Measurements from ENCODE around the gene LYL1. TPM values are rescaled to one million over a fixed set of nuclear protein-coding genes. Genes with fewer than 3 reads are reported as not detected.

Gene LYL1
- total and polyA plus RNA-seq, 2 of the 13 experiments (the other 11 are each of a cell fraction or from before 2014, with no cell fraction given): 0.75 to 0.92 TPM

- BruUV-seq (replicated peaks): no TSS peak
- FAIRE-seq (no peak), DNase-seq (ENCODE audit: low spot score) (no peak), ATAC-seq (no peak)
- H3K4me3 ChIP-seq (replicated peaks in 1 of 3; ENCODE audit: insufficient read depth in 1 of 3, low read depth in 2 of 3, low read length in 3 of 3): no peak overlapping the region; a peak in 1 of 6 replicates
- in situ Hi-C loops (cut with HindIII; ENCODE audit: extremely low pct_ligation_motif_present, low pct_unique_long_range_greater_than_20kb) (no loop called here), intact Hi-C loops (cut with micrococcal nuclease; ENCODE audit: unreplicated experiment) (no loop called here)
- H3K9me3 ChIP-seq (ENCODE audit: low read length): no peaks in the 10 kb centered on the region
- no peak overlapping the region for H3K9ac ChIP-seq (ENCODE audit: insufficient read depth, low read depth, low read length)
- H3K27ac ChIP-seq (ENCODE audit: extremely low read length, insufficient read depth, low read length): no peak overlapping the region
- H2AFZ ChIP-seq (ENCODE audit: low read length): no peak overlapping the region
- no peaks in the 10 kb centered on the region; a peak in 1 of 5 replicates for H3K27me3 ChIP-seq (ENCODE audit: control insufficient read depth in 1 of 2, insufficient read depth in 2 of 2, low read length in 2 of 2)
- H3K4me2 ChIP-seq (ENCODE audit: low read depth, low read length): no peak overlapping the region
- 94% methylated on average over 13 of the region's 18 CpGs for WGBS (ENCODE audit: low lambda C conversion rate)
- H3K36me3 ChIP-seq (replicated peaks in 1 of 2; ENCODE audit: control insufficient read depth in 1 of 2, insufficient read depth in 2 of 2, low read length in 2 of 2): peaks cover 8 to 39% of the 10 kb centered on the region in 2 experiments; a peak in 4 of 5 replicates
- POLR2A ChIA-PET: no interaction called here
- H4K20me1 ChIP-seq (ENCODE audit: insufficient read depth, low read length): peaks cover 22% of the 10 kb centered on the region
- peaks cover 66% of the 10 kb centered on the region for H3K79me2 ChIP-seq (ENCODE audit: insufficient read depth, low read length)
- CTCF ChIA-PET (ENCODE audit: low intra/inter-chr PET ratio, low total read pairs): no interaction called here
- peaks cover 30% of the 10 kb centered on the region for H3K4me1 ChIP-seq (ENCODE audit: insufficient read depth, low read length)
- no peak for TF ChIP-seq ZNF160 (CRISPR knock-in tag; IDR thresholded peaks at IDR 0.05)
- TF ChIP-seq YEATS4 (CRISPR knock-in tag; IDR thresholded peaks at IDR 0.05; ENCODE audit: borderline replicate concordance): no peak
- no peak for TF ChIP-seq ZNF564 (CRISPR knock-in tag; IDR thresholded peaks at IDR 0.05)
- no peak for TF ChIP-seq ZBTB7A (CRISPR knock-in tag; IDR thresholded peaks at IDR 0.05)
- TF ChIP-seq, protein P1, sequence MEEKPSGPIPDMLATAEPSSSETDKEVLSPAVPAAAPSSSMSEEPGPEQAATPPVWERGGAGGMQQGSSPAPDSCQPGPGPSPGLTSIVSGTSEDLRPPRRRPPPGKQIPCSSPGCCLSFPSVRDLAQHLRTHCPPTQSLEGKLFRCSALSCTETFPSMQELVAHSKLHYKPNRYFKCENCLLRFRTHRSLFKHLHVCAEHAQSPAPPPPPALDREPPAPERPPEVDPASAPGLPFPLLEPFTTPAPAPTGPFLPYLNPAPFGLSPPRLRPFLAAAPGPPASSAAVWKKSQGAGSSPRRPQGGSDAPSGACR (CRISPR knock-in tag; IDR thresholded peaks at IDR 0.05): no peak
- TF ChIP-seq, protein P2, sequence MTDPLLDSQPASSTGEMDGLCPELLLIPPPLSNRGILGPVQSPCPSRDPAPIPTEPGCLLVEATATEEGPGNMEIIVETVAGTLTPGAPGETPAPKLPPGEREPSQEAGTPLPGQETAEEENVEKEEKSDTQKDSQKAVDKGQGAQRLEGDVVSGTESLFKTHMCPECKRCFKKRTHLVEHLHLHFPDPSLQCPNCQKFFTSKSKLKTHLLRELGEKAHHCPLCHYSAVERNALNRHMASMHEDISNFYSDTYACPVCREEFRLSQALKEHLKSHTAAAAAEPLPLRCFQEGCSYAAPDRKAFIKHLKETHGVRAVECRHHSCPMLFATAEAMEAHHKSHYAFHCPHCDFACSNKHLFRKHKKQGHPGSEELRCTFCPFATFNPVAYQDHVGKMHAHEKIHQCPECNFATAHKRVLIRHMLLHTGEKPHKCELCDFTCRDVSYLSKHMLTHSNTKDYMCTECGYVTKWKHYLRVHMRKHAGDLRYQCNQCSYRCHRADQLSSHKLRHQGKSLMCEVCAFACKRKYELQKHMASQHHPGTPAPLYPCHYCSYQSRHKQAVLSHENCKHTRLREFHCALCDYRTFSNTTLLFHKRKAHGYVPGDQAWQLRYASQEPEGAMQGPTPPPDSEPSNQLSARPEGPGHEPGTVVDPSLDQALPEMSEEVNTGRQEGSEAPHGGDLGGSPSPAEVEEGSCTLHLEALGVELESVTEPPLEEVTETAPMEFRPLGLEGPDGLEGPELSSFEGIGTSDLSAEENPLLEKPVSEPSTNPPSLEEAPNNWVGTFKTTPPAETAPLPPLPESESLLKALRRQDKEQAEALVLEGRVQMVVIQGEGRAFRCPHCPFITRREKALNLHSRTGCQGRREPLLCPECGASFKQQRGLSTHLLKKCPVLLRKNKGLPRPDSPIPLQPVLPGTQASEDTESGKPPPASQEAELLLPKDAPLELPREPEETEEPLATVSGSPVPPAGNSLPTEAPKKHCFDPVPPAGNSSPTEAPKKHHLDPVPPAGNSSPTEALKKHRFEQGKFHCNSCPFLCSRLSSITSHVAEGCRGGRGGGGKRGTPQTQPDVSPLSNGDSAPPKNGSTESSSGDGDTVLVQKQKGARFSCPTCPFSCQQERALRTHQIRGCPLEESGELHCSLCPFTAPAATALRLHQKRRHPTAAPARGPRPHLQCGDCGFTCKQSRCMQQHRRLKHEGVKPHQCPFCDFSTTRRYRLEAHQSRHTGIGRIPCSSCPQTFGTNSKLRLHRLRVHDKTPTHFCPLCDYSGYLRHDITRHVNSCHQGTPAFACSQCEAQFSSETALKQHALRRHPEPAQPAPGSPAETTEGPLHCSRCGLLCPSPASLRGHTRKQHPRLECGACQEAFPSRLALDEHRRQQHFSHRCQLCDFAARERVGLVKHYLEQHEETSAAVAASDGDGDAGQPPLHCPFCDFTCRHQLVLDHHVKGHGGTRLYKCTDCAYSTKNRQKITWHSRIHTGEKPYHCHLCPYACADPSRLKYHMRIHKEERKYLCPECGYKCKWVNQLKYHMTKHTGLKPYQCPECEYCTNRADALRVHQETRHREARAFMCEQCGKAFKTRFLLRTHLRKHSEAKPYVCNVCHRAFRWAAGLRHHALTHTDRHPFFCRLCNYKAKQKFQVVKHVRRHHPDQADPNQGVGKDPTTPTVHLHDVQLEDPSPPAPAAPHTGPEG (CRISPR knock-in tag; IDR thresholded peaks at IDR 0.05): no peak
- no peak for TF ChIP-seq NFE2L2 (IDR thresholded peaks at IDR 0.05; ENCODE audit: low read length)
- no peak for TF ChIP-seq IKZF1 (IDR thresholded peaks at IDR 0.05)
- TF ChIP-seq ZNF547 (CRISPR knock-in tag; IDR thresholded peaks at IDR 0.05): no peak
- no peak for TF ChIP-seq SIX4 (CRISPR knock-in tag; IDR thresholded peaks at IDR 0.05)
- TF ChIP-seq ZNF839 (CRISPR knock-in tag; IDR thresholded peaks at IDR 0.05; ENCODE audit: borderline replicate concordance): no peak
- TF ChIP-seq RBM39 (IDR thresholded peaks at IDR 0.05; ENCODE audit: low read depth, low read length, poor library complexity, severe bottlenecking): no peak
- TF ChIP-seq, protein P3, sequence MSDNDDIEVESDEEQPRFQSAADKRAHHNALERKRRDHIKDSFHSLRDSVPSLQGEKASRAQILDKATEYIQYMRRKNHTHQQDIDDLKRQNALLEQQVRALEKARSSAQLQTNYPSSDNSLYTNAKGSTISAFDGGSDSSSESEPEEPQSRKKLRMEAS (IDR thresholded peaks at IDR 0.05): no peak
- TF ChIP-seq ZNF737 (CRISPR knock-in tag; IDR thresholded peaks at IDR 0.05; ENCODE audit: borderline replicate concordance): no peak
- no peak for TF ChIP-seq ZNF788 (CRISPR knock-in tag; IDR thresholded peaks at IDR 0.05; ENCODE audit: borderline replicate concordance)
- no peak for TF ChIP-seq KAT7 (CRISPR knock-in tag; IDR thresholded peaks at IDR 0.05; ENCODE audit: borderline replicate concordance)
- TF ChIP-seq ASH2L (IDR thresholded peaks at IDR 0.05; ENCODE audit: insufficient read length, low read depth, low read length): no peak
- no peak for TF ChIP-seq ZNF326 (CRISPR knock-in tag; IDR thresholded peaks at IDR 0.05; ENCODE audit: borderline replicate concordance)
- TF ChIP-seq LBX2 (CRISPR knock-in tag; IDR thresholded peaks at IDR 0.05; ENCODE audit: borderline replicate concordance): no peak
Measured at GRCh38 chr19:13121551-13122274, 19.1 kb upstream of the LYL1 start.
